ENCODE data around the gene THG1L. TPM values are rescaled to one million over a fixed set of nuclear protein-coding genes. Genes with fewer than 3 reads are reported as not detected.

The THG1L gene
- total RNA-seq, 1 donor from 2014 or later, result 8.4 TPM

- no peaks in the 10 kb centered on the region for H3K9me3 ChIP-seq
- no peak overlapping the region for H3K27ac ChIP-seq
- no peaks in the 10 kb centered on the region for H3K36me3 ChIP-seq
- H3K4me3 ChIP-seq, result no peak overlapping the region
- DNase-seq (no peak), ATAC-seq (no peak)
- no peaks in the 10 kb centered on the region for H3K4me1 ChIP-seq
- H3K27me3 ChIP-seq, result no peaks in the 10 kb centered on the region
- intact Hi-C loops (cut with DNase I), result no loop called here
- TF ChIP-seq, protein P1, sequence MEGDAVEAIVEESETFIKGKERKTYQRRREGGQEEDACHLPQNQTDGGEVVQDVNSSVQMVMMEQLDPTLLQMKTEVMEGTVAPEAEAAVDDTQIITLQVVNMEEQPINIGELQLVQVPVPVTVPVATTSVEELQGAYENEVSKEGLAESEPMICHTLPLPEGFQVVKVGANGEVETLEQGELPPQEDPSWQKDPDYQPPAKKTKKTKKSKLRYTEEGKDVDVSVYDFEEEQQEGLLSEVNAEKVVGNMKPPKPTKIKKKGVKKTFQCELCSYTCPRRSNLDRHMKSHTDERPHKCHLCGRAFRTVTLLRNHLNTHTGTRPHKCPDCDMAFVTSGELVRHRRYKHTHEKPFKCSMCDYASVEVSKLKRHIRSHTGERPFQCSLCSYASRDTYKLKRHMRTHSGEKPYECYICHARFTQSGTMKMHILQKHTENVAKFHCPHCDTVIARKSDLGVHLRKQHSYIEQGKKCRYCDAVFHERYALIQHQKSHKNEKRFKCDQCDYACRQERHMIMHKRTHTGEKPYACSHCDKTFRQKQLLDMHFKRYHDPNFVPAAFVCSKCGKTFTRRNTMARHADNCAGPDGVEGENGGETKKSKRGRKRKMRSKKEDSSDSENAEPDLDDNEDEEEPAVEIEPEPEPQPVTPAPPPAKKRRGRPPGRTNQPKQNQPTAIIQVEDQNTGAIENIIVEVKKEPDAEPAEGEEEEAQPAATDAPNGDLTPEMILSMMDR (IDR thresholded peaks at IDR 0.05), result no peak
Measured at GRCh38 chr5:157710431-157710830, 20.8 kb upstream of the THG1L start.

GRCh38 chr5:157710882-157711281 is 20.3 kb upstream of the THG1L start:
- intact Hi-C loops (cut with DNase I), result no loop called here
- TF ChIP-seq, protein P1 (IDR thresholded peaks at IDR 0.05), result no peak
- no peak overlapping the region for H3K27ac ChIP-seq
- H3K27me3 ChIP-seq, result no peaks in the 10 kb centered on the region
- no peaks in the 10 kb centered on the region for H3K36me3 ChIP-seq
- no peaks in the 10 kb centered on the region for H3K9me3 ChIP-seq
- H3K4me3 ChIP-seq, result no peak overlapping the region
- DNase-seq, result no peak
- no peak for ATAC-seq
- no peaks in the 10 kb centered on the region for H3K4me1 ChIP-seq

- Histone ChIP-seq H3K4me1 (peaks cover 7% of the 10 kb centered on the region), H3K27ac (no peak overlapping the region), H3K36me3 (no peaks in the 10 kb centered on the region), H3K4me3 (no peak overlapping the region), H3K9me3 (no peaks in the 10 kb centered on the region), H3K27me3 (no peaks in the 10 kb centered on the region)
- intact Hi-C loops (cut with DNase I), result no loop called here
- DNase-seq (no peak), ATAC-seq (no peak)
- TF ChIP-seq, protein P1 (IDR thresholded peaks at IDR 0.05), result no peak
Measured at GRCh38 chr5:157713830-157714595, 17.2 kb upstream of the THG1L start.

DNA sequence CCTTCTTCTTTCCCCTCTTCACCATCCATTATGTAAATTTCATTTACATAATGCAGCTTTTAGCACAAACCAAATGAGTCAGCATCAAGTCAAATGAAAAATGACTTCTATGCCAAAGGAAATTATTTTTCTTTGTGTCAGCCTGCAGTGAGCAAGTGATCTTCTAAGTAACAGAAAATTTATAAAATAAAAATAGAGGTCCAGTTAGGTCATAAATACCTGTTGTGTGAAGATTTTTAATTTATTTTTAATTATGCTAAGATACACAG is 16.7 kb upstream of the THG1L start:
- no peaks in the 10 kb centered on the region for H3K27me3 ChIP-seq
- DNase-seq, result no peak
- H3K27ac ChIP-seq, result no peak overlapping the region
- H3K36me3 ChIP-seq, result no peaks in the 10 kb centered on the region
- ATAC-seq, result no peak
- H3K9me3 ChIP-seq, result no peaks in the 10 kb centered on the region
- peaks cover 7% of the 10 kb centered on the region for H3K4me1 ChIP-seq
- TF ChIP-seq, protein P1 (IDR thresholded peaks at IDR 0.05), result no peak
- no peak overlapping the region for H3K4me3 ChIP-seq
- intact Hi-C loops (cut with DNase I), result no loop called here

DNA sequence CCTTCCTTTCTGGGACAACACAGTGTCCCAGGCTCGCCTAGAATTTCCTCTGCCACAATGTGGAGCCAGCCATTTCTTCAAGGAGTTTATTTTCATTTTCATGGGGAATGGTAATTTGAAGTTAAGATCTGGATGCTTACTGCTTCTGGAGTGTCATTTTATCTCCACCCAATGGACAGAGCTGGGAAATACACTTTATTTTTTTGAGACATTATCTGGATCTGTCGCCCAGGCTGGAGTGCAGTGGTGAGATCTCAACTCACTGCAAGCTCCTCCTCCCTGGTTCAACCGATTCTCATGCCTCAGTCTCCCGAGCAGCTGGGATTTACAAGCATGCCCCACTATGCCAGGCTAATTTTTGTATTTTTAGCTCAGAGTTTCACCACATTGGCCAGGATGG is 12.7 kb upstream of the THG1L start:
- TF ChIP-seq, protein P1 (IDR thresholded peaks at IDR 0.05), result peak; percentile 59
- no peak overlapping the region for H3K4me3 ChIP-seq
- no peaks in the 10 kb centered on the region for H3K36me3 ChIP-seq
- intact Hi-C loops (cut with DNase I), result loop anchor here (5.0 kb wide), 1 partner anchor 286 kb away; no protein-coding TSS in a partner anchor
- ATAC-seq (peak; percentile 73), DNase-seq (no peak)
- peak overlapping the region; percentile 13 for H3K27ac ChIP-seq
- no peaks in the 10 kb centered on the region for H3K27me3 ChIP-seq
- H3K9me3 ChIP-seq, result no peaks in the 10 kb centered on the region
- peaks cover 7% of the 10 kb centered on the region for H3K4me1 ChIP-seq
